ENCODE data around the gene CRISPLD2.
"Not testable (repeated sequence)": the region's sequence is repeated elsewhere in the genome, so short reads cannot be mapped to it uniquely, and the experiment has no call there.

CRISPLD2 gene

GRCh38 chr16:84856203-84856581 is 36.4 kb downstream of the CRISPLD2 start:
- DNase-seq (ENCODE audit: low read depth in 2 of 2, low spot score in 1 of 2) = not testable (repeated sequence)

DNA sequence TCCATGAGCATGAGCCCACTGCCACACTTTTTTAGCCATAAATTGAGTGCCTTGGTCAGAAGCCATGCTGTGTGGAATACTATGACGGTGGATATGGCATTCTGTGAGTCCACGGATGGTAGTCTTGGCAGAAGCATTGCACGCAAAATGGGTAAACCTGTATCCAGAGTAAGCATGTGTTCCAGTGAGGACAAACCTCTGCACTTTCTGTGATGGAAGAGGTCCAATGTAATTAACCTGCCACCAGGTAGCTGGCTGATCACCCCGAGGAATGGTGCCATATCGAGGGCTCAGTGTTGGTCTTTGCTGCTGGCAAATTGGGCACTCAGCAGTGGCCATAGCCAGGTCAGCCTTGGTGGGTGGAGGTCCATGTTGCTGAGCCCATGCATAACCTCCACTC is 37.0 kb downstream of the CRISPLD2 start:
- not testable (repeated sequence) for DNase-seq (ENCODE audit: low read depth in 2 of 2, low spot score in 1 of 2)

DNA sequence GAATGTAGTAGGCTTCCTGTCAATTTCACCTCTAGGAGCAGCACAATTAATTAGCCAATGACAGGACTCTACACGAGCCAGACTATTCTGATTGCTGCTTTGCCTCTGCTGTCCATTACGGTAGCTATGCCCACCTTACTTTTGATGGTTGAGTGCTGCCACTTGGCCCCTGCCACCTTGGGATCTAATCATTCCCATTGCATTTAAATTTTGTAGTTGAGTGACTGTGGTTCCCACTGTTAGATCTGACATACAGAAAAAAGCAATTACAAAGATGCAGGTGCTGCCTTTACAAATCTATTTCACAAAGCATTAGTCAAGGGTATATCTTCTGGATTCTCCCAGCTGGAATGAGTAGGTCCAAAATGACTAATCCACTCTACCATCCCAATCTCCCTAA is 39.9 kb downstream of the CRISPLD2 start:
- DNase-seq (ENCODE audit: low read depth in 2 of 2, low spot score in 1 of 2) = no peak

GRCh38 chr16:84860383-84860782 is 40.6 kb downstream of the CRISPLD2 start:
- DNase-seq (ENCODE audit: low read depth in 2 of 2, low spot score in 1 of 2) = no peak

DNA sequence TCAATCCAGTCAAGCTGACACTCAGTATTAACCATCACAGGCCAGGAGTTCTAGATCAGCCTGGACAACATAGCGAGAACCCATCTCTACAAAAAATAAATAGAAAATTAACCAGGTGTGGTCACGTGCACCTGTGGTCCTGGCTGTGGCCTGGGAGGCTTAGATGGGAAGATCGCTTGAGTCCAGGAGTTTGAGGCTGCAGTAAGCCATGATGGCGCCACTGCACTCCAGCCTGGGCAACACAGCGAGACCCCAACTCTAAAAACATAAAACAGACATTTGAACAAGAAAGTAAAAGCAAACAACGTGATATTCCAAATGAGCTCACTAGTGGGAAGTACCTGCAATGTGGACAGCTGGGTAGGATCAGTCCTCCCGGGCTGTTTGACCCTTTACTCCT is 41.9 kb downstream of the CRISPLD2 start:
- no peak for DNase-seq (ENCODE audit: low read depth in 2 of 2, low spot score in 1 of 2)

DNA sequence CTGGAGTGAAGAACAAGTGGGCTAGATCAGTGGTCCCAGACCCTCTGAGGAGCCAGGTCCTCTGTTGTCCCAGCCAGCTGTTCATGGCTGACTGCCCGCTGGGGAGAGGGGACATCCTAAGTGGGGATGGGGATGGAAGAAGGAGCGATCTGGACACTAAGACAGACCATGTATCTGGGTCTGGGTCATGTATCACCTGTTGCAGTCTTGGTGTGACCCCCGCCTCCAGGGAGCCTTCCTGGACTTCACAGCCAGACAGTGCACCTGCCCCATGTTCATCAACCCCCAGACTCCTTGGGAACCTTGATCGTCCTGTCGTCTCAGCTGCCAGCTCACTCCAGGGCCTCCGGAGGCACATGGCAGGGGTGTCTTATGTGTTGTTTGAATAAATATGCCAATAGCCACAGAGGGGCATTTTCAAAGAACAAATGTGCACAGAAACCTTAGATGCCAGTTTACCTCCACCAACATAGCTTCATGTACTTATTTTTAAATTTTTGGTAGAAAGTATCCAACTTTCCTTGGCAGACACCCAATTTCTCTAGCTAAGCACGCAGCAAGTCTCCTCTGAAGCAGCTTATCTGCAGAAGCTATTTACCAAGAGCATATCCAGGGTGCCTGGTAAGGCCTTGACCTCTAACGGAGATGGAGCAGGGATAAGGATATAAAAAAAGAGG is 43.2 kb downstream of the CRISPLD2 start:
- DNase-seq (ENCODE audit: low read depth in 2 of 2, low spot score in 1 of 2) = no peak

GRCh38 chr16:84863481-84863814 is 43.7 kb downstream of the CRISPLD2 start:
- DNase-seq (ENCODE audit: low read depth in 2 of 2, low spot score in 1 of 2) = no peak

DNA sequence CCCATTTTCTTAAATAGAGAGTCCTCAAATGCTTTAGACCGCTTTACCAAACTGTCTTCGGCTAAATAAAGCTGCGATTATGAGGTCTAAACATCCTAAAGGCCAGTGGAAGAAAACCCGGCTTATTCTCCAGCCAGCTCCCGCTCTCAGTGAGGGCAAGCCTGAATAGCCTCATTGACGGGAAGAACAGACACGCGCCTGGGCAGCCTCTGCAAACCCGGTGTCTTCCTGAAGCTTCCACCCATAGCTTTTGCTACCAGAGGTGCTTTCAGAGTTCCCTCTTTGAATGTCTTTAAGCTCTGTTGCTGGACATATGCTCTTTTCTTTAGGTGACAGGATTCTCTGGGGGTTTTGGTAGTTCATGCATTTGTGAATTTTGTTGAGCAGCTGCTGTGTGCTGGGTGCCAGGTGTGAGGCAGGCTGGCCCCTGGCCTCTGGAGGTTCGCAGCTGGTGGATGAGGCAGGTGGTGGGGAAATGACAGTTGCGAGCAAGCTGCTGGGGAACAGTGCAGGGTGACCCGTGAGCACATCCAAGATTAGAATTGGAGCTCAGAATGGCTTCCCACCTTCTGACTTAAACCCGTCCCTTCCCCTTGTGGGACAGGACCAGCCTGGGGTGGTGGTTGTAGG is 44.7 kb downstream of the CRISPLD2 start:
- DNase-seq (ENCODE audit: low read depth in 2 of 2, low spot score in 1 of 2) = no peak

DNA sequence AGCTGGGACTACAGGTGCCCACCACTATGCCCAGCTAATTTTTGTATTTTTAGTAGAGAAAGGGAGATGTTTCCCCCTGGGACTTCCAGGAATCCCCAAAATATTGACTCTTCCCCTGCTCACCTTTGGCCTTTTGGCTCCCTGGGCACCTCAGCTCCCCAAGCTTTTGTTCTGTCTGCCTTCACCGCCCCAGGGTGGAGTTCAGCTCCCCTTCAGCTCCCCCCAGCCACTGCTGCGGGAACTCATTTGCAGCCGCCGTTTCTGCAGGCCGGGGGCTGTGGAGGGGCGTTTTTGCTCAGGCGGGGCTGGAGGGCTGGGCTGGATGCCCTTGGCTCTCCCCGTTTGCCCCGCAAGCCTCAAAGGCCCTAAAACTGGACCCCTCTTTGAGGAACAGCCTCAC is 47.9 kb downstream of the CRISPLD2 start:
- no peak for DNase-seq (ENCODE audit: low read depth in 2 of 2, low spot score in 1 of 2)

DNA sequence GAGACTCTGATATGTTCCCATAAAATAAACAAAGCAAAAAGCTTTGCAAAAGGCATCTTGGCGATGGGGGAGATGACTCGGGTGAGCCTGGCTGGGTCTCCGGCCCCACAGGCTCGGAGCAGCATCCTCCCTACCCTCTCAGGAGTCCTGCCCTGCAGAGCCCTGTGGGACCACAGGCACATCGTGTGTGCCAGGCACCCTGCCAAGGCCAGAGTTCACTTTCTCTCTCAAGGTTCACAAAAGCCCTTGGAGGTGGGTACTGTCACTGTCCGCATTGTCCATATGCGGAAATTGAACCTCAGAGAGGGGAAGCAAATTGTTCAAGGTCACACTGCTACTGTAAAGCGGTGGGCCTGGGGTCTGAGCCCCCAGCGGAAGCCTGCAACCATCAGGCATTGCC is 48.5 kb downstream of the CRISPLD2 start:
- DNase-seq (ENCODE audit: low read depth in 2 of 2, low spot score in 1 of 2) = no peak

GRCh38 chr16:84868829-84869472 is 49.2 kb downstream of the CRISPLD2 start:
- DNase-seq (ENCODE audit: low read depth in 2 of 2, low spot score in 1 of 2) = no peak

- no peak for DNase-seq (ENCODE audit: low read depth in 2 of 2, low spot score in 1 of 2)
Observed at GRCh38 chr16:84869473-84869845, 49.7 kb downstream of the CRISPLD2 start.

DNA sequence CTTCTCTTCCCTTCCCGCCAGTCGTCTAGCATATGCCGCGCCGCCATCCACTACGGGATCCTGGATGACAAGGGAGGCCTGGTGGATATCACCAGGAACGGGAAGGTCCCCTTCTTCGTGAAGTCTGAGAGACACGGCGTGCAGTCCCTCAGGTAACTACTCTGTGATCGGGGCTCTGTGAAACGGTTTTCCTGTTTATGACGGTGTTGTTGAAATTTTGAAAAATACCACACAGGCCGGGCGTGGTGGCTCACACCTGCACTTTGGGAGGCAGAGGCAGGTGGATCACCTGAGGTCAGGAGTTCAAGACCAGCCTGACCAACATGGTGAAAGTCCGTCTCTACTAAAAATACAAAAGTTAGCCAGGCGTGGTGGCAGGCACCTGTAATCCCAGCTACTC is 53.2 kb downstream of the CRISPLD2 start:
- not testable (repeated sequence) for DNase-seq (ENCODE audit: low read depth in 2 of 2, low spot score in 1 of 2)

GRCh38 chr16:84874004-84874435 is 54.2 kb downstream of the CRISPLD2 start:
- no peak for DNase-seq (ENCODE audit: low read depth in 2 of 2, low spot score in 1 of 2)

DNA sequence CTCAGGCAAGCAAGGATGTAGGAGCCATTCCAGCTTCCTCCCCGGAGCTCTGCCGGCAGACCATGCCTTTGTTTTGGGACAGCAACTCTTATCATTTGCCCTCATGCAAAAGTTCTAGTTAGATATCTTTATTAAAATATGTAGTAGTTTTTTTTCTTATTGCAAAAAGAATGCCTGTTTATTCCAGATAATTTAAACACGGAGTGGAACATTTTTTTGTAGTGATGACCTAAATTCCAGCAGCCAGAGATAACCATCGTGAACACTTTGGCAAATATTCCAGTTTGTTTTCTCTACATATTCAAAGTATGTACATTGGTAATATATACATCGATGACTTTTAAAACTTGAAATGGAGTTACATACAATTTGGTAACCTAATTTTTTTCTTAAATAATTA is 54.8 kb downstream of the CRISPLD2 start:
- DNase-seq (ENCODE audit: low read depth in 2 of 2, low spot score in 1 of 2) = no peak

DNA sequence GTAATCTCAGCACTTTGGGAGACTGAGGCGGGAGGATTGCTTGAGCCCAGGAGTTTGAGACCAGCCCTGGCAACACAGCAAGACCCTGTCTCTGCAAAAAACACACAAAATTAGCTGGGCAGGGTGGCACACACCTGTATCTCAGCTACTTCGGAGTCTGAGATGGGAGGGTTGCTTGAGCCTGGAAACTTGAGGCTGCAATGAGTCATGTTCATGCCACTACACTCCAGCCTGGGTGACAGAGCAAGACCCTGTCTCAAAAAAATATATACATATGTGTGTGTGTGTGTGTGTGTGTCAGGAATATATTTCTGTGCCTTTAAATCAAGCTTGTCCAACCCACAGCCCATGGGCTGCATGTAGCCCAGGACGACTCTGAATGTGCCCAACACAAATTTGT is 55.2 kb downstream of the CRISPLD2 start:
- DNase-seq (ENCODE audit: low read depth in 2 of 2, low spot score in 1 of 2) = no peak

- no peak for DNase-seq (ENCODE audit: low read depth in 2 of 2, low spot score in 1 of 2)
Observed at GRCh38 chr16:84875846-84876245, 56.1 kb downstream of the CRISPLD2 start.

DNA sequence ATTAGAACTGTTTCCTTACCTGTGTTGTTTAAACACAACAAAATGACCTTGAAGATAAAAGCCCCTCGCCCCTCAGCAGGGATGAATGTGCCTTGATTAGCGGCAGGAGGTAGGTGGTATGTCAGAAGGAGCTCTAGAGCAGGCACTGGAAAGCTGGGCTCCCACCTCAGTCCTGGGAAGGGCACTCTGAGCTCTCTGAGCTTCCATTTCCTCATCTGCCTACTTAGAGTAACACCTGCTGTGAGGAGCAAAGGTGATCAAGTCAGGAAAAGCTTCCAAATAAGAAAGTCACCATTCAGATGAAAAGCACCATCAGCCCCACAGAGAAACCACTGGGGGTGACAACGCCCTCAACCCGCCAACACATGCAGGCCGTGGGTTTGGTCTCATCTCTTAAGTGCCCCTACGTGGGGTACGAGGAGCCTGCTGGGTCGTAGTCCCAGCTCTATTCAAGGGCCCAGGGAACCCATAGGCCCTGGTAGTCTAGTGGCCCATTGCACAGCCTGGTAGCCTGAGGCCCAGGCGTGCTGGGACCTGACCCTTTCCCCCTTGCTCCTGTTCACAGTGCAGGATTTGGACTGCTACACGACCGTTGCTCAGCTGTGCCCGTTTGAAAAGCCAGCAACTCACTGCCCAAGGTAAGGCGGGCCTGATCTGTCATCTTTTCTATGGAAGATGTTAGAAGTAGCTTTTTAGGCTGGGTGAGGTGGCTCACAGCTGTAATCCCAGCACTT is 57.3 kb downstream of the CRISPLD2 start:
- no peak for DNase-seq (ENCODE audit: low read depth in 2 of 2, low spot score in 1 of 2)

- DNase-seq (ENCODE audit: low read depth in 2 of 2, low spot score in 1 of 2) = no peak
Observed at GRCh38 chr16:84878770-84879169, 59.0 kb downstream of the CRISPLD2 start.

DNA sequence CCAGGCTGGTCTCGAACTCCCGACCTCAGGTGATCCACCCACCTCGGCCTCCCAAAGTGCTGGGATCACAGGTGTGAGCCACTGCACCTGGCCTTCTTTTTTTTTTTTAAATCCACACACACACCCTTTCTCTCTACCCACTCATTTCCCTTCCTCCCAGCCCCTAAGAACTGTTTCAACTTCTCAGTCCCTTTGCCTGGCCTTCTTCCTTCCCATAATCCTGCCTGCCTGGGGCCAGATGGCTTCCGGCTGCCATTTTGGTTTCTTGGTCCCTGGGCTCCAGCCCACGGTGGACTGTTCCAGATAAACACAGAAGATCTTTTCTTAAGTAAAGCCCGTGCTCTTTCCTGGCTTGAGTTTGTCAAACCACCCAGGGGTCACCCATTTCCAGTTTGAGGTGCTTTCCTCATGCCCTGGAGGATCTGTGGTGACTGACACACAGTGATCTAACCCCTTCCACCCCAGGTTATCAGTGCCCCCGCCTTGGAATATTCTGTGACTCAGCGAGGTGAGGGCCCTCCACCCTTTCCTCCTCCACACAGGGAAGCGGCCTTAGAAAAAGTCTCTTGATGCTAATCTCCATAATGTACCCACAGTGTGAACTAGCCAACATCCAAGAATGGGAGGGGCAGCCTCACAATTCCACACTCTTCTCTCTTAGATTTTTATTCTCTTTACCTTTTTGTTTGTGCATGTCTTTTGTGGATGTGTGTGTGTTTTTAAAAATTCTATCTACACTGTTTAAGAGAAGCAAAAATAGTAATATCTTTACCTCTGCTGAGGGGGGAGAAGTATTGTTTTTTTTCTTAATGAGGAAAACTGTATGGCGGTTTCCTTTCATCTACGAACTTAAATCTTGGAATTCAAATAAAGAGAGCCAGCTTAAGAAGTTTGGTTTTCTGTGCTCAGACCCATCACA is 60.0 kb downstream of the CRISPLD2 start:
- no peak for DNase-seq (ENCODE audit: low read depth in 2 of 2, low spot score in 1 of 2)
